Stimulated activated CD8-positive, alpha-beta memory T cell treated with anti-CD3 and anti-CD28 coated beads, Interleukin-7, amount 100 ng/mL, for 24 hours (primary cell): Measurements from ENCODE around the gene ANKS3.

Experiments used
- DNase-seq: peaks from one replicate; pipeline ENCODE4 v3.0.0-alpha.2; 2020; ENCODE audit warnings: low read depth

ANKS3 gene

GRCh38 chr16:4684763-4685162, 49.3 kb downstream of the ANKS3 start:
- DNase-seq: no peak

GRCh38 chr16:4684058-4684715, 49.9 kb downstream of the ANKS3 start:
- DNase-seq: no peak

- no peak for DNase-seq
These were observed 50.6 kb downstream of the ANKS3 start for GRCh38 chr16:4683255-4684057.

GRCh38 chr16:4682616-4683254, 51.3 kb downstream of the ANKS3 start:
- DNase-seq: no peak

DNA sequence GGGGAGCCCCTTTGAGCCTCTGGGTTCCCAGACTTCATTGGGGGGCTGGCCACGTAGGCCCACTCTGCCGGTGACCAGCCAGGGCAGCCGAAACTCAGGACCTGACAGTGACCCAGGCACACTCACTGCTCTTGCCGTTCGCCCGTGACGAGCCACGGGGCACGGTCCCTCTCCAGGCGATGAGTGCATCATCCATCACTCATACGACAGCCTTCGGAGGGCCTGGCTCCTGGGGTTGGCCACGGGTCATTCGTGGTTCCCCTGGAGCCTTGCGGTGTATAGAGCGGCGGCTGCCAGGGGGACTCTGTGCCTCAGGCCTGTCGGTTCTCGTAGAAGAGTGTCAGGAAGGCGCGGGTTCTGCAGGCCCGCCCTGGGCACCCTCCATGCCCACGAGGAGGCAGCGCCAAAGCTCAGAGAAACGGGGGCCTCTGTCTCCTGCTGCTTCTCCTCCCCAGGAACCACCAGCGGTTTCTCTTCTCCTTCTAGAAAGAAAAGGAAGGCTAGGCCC, 51.9 kb downstream of the ANKS3 start:
- no peak for DNase-seq

DNA sequence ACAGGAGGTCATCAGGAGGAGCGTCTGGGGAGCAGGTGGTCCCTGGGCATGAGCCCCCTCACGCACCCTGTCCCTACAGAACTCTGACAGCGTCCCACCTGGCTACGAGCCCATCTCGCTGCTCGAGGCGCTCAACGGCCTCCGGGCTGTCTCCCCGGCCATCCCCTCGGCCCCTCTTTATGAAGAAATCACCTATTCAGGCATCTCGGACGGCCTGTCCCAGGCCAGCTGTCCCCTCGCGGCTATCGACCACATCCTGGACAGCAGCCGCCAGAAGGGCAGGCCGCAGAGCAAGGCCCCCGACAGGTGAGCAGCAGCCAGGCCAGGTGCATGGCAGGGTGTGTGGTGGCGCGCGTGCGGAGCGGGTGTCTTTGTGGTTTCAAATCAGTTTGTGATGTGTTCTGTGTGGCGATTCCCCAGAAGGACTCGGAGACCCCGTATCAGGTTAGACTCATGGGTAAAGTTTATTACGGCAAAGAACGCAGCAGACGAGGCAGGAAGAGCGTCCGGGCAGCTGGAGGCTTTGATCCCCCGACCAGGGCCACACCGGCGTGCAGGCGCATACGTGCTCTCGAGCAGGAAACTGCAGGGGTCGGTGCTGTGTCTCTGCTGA, 52.5 kb downstream of the ANKS3 start:
- no peak for DNase-seq

DNA sequence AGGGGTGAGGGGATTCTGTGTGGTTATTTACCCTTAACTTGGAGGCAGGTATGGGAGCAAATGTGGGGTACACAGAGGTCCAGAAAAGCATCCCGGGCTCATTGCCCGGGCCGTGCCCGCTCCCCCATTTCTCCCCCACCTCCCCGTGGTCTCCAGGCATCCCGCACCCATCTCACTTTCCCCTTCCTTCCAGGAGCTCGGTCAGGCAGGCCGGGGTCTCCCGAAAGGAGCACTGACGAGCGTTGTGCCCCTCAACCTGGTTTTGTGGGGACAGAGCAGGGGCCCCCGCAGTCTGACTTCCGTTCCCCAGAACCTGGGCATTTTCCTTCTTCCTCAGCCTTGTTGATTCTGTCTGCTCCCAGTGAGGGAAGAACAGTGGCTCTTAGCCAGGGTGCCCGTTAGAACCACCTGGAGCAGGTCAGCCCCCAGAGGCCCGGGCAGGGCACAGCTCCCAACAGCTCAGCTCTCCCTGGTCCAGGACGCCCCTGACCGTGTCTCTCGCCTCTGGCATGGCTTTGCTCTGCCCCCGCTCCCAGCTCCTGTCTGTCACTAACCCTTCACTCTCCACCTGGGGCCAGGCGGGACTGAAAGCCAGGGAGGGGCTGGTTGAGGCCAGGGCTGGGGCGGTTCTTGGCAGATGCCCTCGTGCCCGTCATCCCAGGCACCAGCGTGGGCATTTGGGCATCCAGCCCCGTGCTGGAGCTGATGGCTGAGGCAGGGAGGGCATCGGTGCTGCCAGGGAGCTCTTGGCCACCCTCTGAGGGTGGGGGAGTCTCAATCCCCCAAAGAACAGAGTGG, 53.2 kb downstream of the ANKS3 start:
- DNase-seq: no peak

DNA sequence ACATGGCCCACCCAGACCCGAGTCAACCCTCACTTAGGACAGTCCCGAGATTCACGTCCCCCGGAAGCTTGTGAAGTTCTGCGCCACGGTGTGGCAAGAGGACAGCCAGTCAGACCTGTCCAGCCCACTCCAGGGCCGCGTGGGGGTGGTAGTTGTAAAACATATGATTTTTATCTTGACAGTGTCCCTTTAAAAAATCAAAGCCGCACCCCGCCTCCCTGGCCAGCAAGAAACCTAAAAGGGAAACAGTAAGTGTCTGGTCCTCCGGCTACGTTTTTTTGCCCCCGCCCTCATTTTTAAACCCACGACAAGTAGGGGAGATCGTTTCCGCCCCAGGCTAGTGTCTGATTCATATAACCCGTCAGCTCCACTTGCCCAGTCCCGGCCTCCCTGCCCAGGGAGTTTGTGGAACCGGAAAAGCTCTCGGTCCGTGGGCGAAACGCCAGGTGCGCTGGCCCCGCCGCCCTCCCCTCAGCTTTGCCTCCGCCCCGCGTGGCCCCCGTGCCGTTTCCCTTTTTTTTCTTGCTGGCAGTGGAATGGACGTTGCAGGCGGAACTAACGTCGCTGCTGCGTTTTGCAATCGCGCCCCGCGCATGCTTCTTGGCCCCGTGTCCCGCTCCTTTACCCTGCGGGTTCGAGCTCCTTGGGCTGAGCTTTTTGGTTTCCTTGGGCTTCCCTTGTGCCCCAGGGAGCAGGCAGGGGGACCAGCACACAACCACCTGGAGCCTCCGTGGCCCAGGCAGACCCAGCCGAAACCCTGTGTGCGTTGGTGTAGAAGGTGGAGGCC, 54.0 kb downstream of the ANKS3 start:
- DNase-seq: no peak

GRCh38 chr16:4679156-4679849, 54.8 kb downstream of the ANKS3 start:
- DNase-seq: no peak

DNA sequence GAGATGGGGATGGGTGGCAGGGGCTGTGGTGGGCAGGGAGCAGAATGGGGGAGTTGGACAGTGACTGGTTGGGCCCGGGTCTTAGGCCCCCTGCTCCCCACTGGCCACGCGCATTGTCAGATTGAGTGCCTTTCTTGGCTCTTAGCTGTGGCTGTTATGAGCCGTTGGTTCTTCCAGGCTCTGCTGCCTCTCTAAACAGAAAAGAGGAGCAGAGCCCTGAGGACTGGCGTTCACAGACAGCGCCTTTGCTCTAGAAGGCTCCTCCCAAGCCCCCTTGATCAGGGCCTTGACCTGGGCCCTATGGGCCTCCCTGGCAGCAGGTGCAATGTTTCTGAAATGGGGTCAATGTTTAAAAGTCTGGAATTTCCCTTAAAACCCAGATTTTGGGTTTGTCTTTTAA, 55.5 kb downstream of the ANKS3 start:
- no peak for DNase-seq

DNA sequence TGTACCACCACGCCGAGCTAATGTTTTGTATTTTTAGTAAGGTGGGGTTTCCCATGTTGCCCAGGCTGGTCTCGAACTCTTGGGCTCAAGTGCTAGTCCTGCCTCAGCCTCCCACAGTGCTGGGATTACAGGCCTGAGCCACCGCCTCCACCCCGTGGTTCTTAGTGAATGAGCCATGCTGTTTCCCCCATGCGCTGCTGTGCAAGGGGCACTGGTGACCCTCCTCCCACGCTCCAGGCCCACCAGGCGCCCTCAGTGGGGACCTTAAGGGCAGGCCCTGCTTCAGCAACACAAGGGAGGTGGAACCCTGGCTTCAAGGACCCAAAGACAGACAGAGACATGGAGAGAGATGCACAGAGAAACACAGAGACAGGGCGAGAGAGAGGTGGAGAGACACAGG, 56.1 kb downstream of the ANKS3 start:
- no peak for DNase-seq

DNA sequence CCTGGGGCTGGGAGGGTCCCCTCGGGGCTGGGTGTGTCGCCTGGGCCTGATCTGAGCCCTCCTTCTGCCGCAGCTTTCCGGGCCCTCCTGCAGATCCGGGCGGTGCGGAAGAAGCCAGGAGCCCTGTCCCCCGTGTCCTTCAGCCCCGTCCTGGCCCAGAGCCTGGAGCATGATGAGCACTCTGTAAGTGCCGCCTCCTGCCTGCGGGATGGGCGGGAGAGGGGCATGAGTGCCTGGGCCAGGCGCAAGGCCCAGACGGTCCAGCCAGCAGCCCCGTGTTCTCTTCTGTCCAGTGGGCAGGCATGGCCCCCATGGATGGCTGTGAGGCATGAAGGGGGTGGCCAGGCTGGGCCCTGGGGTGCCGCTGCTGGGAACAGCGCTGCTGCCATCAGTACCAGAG, 56.7 kb downstream of the ANKS3 start:
- DNase-seq: no peak

GRCh38 chr16:4676831-4677230, 57.2 kb downstream of the ANKS3 start:
- no peak for DNase-seq

DNA sequence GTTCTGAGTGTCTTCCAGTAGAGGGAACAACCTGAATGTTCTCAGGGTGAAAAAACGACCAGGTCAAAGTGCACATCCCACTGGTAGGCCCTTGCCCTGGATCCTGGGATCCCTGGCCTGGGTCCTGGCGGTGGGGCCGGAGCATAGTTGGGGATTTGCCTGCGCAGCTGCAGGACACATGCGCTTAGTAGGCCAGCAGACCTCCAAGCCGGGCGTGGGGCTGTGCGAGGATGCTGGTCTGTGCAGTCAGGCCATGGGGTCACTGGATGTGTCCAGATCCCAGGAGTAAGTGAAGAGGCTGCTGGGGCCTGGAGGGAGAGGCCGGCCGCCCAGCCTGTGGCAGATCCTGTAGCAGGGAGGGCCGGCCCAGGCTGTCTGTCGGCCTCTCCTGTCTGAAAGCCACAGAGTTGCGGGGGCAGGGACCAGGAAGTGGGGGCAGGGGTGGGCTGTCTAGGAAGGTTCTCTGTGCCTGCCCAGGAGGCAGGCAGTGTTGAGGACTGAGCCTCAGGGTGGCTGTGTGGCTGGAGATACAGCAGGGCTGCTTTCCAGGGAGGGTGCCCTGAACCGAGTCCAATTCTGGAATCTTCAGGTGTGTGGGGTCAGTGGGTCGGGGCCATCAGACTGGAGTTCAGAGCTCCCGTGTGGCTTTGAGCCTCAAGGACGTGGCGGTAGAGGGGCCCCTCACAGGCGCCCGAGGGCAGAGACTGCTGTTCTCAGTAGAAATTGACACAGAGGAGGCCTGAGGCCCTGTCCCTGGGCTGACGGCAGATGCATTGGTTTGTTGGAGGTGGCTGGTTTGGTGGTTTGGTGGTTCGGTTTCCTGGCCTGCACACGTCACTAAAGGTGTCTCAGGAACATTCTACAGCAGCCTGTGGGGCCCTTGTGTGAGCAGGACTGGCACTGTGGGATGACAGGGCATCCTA, 57.9 kb downstream of the ANKS3 start:
- no peak for DNase-seq

- no peak for DNase-seq
These were observed 59.0 kb downstream of the ANKS3 start for GRCh38 chr16:4674926-4675530.

DNA sequence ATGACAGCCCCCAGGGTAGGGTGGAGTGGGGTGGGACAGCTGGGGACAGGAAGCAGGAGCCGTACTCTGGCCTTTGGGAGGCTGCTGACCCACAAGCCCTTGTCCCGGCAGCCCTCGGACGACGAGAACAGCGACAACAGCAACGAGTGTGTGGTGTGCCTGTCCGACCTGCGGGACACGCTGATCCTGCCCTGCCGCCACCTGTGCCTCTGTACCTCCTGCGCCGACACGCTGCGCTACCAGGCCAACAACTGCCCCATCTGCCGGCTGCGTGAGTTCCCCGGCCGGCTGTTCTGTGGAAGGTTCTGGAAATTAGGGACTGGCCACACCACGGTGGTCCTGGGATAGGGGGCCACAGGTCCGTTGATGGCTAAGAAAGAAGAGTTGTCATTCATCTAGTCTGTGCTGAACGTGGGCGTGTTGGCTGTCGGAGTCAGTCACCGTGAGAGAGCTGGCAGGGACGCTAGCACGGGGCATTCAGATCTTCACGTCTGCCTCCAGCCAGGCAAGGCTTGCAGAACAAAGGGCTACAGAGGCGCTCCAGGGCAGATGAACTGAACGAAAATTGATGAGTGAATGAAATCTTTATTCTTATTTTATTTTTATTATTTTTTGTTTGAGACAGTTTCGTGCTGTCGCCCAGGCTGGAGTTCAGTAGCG, 60.6 kb downstream of the ANKS3 start:
- no peak for DNase-seq

- no peak for DNase-seq
These were observed 65.6 kb downstream of the ANKS3 start for GRCh38 chr16:4668313-4668960.
